OCI-LY3 (cell line): ENCODE measurements around the gene GATA2.

Experiments used
- H2AFZ ChIP-seq: fragments of 200-600, 300-600 bp; shearing (Covaris generic); 2 replicates; pipeline ENCODE4 v1.6.0; 2014; ENCODE audit warnings: antibody characterized with exemption, low read depth, low read length
- H3K27ac ChIP-seq: fragments of 200-600, 300-600 bp; sonication (generic); 2 replicates; pipeline ENCODE4 v1.5.1; 2014; ENCODE audit warnings: mild to moderate bottlenecking, low read length, moderate library complexity, mixed read lengths
- H3K27me3 ChIP-seq: fragments of 200-600, 300-600 bp; sonication (generic); 2 replicates; pipeline ENCODE4 v1.6.1; 2014; ENCODE audit warnings: low read depth, low read length, mixed read lengths
- H3K36me3 ChIP-seq: fragments of 200-600, 300-600 bp; sonication (generic); replicated peaks from 2 replicates; pipeline ENCODE3; 2014; ENCODE audit warnings: low read depth, low read length, mixed read lengths
- H3K4me1 ChIP-seq: fragments of 300-600, 200-600 bp; sonication (generic); 2 replicates; pipeline ENCODE4 v1.6.1; 2014; ENCODE audit warnings: low read length, mixed read lengths
- H3K4me2 ChIP-seq: fragments of 200-600, 300-600 bp; sonication (generic); 2 replicates; pipeline ENCODE4 v1.6.1; 2014; ENCODE audit warnings: low read length, mixed read lengths
- H3K4me3 ChIP-seq: fragments of 300-600, 200-600 bp; sonication (generic); 2 replicates; pipeline ENCODE4 v1.5.1; 2014; ENCODE audit warnings: antibody characterized with exemption, mild to moderate bottlenecking, low read length, moderate library complexity
- H3K79me2 ChIP-seq: fragments of 300-600, 200-600 bp; shearing (Covaris generic); 2 replicates; pipeline ENCODE4 v1.6.1; 2014; ENCODE audit warnings: mild to moderate bottlenecking, low read length, mixed read lengths
- H3K9ac ChIP-seq: fragments of 300-600, 200-600 bp; shearing (Covaris generic); 2 replicates; pipeline ENCODE4 v1.6.0; 2014; ENCODE audit warnings: mild to moderate bottlenecking, low read length, moderate library complexity
- H3K9me3 ChIP-seq: fragments of 200-600, 300-600 bp; shearing (Covaris generic); 2 replicates; pipeline ENCODE4 v1.6.1; 2014; ENCODE audit warnings: low read length, mixed read lengths; ENCODE audit not compliant: insufficient read depth
- H4K20me1 ChIP-seq: fragments of 200-600, 300-600 bp; sonication (generic); 2 replicates; pipeline ENCODE4 v1.6.1; 2016; ENCODE audit warnings: low read length, mixed read lengths; ENCODE audit not compliant: insufficient read depth
- CTCF ChIP-seq: fragments of 200-600, 300-600 bp; sonication (generic); IDR thresholded peaks from 2 replicates; pipeline ENCODE4 v1.5.1; 2014; ENCODE audit warnings: antibody characterized with exemption, low read length, low read depth
- EZH2phosphoT487 ChIP-seq: fragments of 200-600 bp; shearing (Covaris generic); IDR thresholded peaks from 2 replicates; pipeline ENCODE4 v1.6.1; 2018; ENCODE audit warnings: antibody characterized with exemption, mixed run types, low read depth

Gene GATA2

GRCh38 chr3:128459461-128459820 is 33.6 kb downstream of the GATA2 start:
- Histone ChIP-seq H2AFZ (no peak overlapping the region), H3K27me3 (peaks cover 21% of the 10 kb centered on the region), H3K36me3 (no peaks in the 10 kb centered on the region), H3K4me3 (no peak overlapping the region), H3K79me2 (no peaks in the 10 kb centered on the region), H4K20me1 (no peaks in the 10 kb centered on the region), H3K27ac (no peak overlapping the region), H3K4me1 (no peaks in the 10 kb centered on the region), H3K4me2 (no peak overlapping the region), H3K9me3 (no peaks in the 10 kb centered on the region), H3K9ac (no peak overlapping the region)
- TF ChIP-seq EZH2phosphoT487, result no peak
- TF ChIP-seq CTCF, result no peak

- no peaks in the 10 kb centered on the region for H3K4me1 ChIP-seq
- no peaks in the 10 kb centered on the region for H4K20me1 ChIP-seq
- no peak overlapping the region for H3K4me2 ChIP-seq
- no peak overlapping the region for H3K4me3 ChIP-seq
- no peak overlapping the region for H3K27ac ChIP-seq
- H2AFZ ChIP-seq, result no peak overlapping the region
- H3K27me3 ChIP-seq, result peaks cover 22% of the 10 kb centered on the region
- H3K9me3 ChIP-seq, result no peaks in the 10 kb centered on the region
- no peaks in the 10 kb centered on the region for H3K79me2 ChIP-seq
- no peak for TF ChIP-seq EZH2phosphoT487
- no peak for TF ChIP-seq CTCF
- H3K36me3 ChIP-seq, result no peaks in the 10 kb centered on the region
- H3K9ac ChIP-seq, result no peak overlapping the region
These were observed 34.1 kb downstream of the GATA2 start for GRCh38 chr3:128458746-128459460.

GRCh38 chr3:128457937-128458336 is 35.1 kb downstream of the GATA2 start:
- no peaks in the 10 kb centered on the region for H3K4me1 ChIP-seq
- H3K9me3 ChIP-seq, result no peaks in the 10 kb centered on the region
- no peak overlapping the region for H3K9ac ChIP-seq
- H2AFZ ChIP-seq, result no peak overlapping the region
- H3K27ac ChIP-seq, result no peak overlapping the region
- no peaks in the 10 kb centered on the region for H4K20me1 ChIP-seq
- no peaks in the 10 kb centered on the region for H3K79me2 ChIP-seq
- TF ChIP-seq EZH2phosphoT487, result no peak
- TF ChIP-seq CTCF, result no peak
- H3K4me2 ChIP-seq, result no peak overlapping the region
- no peak overlapping the region for H3K4me3 ChIP-seq
- peaks cover 22% of the 10 kb centered on the region for H3K27me3 ChIP-seq
- H3K36me3 ChIP-seq, result no peaks in the 10 kb centered on the region

GRCh38 chr3:128456776-128457715 is 36.0 kb downstream of the GATA2 start:
- no peak for TF ChIP-seq EZH2phosphoT487
- no peak for TF ChIP-seq CTCF
- Histone ChIP-seq H3K36me3 (no peaks in the 10 kb centered on the region), H3K4me2 (no peak overlapping the region), H3K4me3 (no peak overlapping the region), H3K79me2 (no peaks in the 10 kb centered on the region), H3K27me3 (peaks cover 22% of the 10 kb centered on the region), H2AFZ (no peak overlapping the region), H3K9ac (no peak overlapping the region), H3K9me3 (no peaks in the 10 kb centered on the region), H3K4me1 (no peaks in the 10 kb centered on the region), H3K27ac (no peak overlapping the region), H4K20me1 (no peaks in the 10 kb centered on the region)
